Esophagus (tissue), 2 donors: Measurements from ENCODE around the gene AQP12A. TPM values are rescaled to one million over a fixed set of nuclear protein-coding genes. Genes with fewer than 3 reads are reported as not detected.

ENCODE experiments used
- H3K27ac ChIP-seq, 2 donors: one replicate each; pipeline ENCODE4 v1.5.1; 2013; ENCODE audit warnings: low read depth in 2 of 2, mild to moderate bottlenecking in 2 of 2, inconsistent platforms in 1 of 2, low read length in 1 of 2, moderate library complexity in 1 of 2
- H3K27me3 ChIP-seq, 2 donors: one replicate each; pipeline ENCODE4 v1.6.1; 2013; ENCODE audit warnings: low read length in 2 of 2, control low read depth in 1 of 2, mild to moderate bottlenecking in 1 of 2; ENCODE audit not compliant: insufficient read depth in 2 of 2, control insufficient read depth in 1 of 2
- H3K36me3 ChIP-seq, 2 donors: one replicate each; pipeline ENCODE4 v1.6.1; 2013; ENCODE audit warnings: low read length in 1 of 2; ENCODE audit not compliant: control insufficient read depth in 2 of 2, insufficient read depth in 2 of 2
- H3K4me1 ChIP-seq, 2 donors: one replicate each; pipeline ENCODE4 v1.6.1; 2013; ENCODE audit warnings: low read length in 1 of 2; ENCODE audit not compliant: control insufficient read depth in 2 of 2, insufficient read depth in 2 of 2
- H3K4me3 ChIP-seq, 2 donors: one replicate each; pipeline ENCODE4 v1.5.1; 2013; ENCODE audit warnings: low read length in 2 of 2, mild to moderate bottlenecking in 2 of 2, low read depth in 1 of 2, moderate library complexity in 1 of 2
- H3K9me3 ChIP-seq, 2 donors: one replicate each; pipeline ENCODE4 v1.6.1; 2013; ENCODE audit warnings: mild to moderate bottlenecking in 2 of 2, low read depth in 1 of 2, low read length in 1 of 2, moderate library complexity in 1 of 2; ENCODE audit not compliant: control insufficient read depth in 2 of 2, insufficient read depth in 1 of 2
- WGBS, 2 donors: extraction: QIAGEN DNeasy Blood & Tissue Kit; methylation state at CpG; one replicate each; pipeline ENCODE4 v1.1.7; 2013; 5-methylcytosine and 5-hydroxymethylcytosine counted together
- polyA plus RNA-seq, 2 donors: library from polyadenylated mRNA; stranded (reverse); fragments of 200-250 nt; gene quantifications; one replicate each; pipeline ENCODE4 v1.2.3, GENCODE V29; 2013
- donor health status: healthy with polysubstance abuse.
- donor health status: Bipolar disorder and iron deficiency.

AQP12A gene
- polyA plus RNA-seq, 2 donors = not detected

DNA sequence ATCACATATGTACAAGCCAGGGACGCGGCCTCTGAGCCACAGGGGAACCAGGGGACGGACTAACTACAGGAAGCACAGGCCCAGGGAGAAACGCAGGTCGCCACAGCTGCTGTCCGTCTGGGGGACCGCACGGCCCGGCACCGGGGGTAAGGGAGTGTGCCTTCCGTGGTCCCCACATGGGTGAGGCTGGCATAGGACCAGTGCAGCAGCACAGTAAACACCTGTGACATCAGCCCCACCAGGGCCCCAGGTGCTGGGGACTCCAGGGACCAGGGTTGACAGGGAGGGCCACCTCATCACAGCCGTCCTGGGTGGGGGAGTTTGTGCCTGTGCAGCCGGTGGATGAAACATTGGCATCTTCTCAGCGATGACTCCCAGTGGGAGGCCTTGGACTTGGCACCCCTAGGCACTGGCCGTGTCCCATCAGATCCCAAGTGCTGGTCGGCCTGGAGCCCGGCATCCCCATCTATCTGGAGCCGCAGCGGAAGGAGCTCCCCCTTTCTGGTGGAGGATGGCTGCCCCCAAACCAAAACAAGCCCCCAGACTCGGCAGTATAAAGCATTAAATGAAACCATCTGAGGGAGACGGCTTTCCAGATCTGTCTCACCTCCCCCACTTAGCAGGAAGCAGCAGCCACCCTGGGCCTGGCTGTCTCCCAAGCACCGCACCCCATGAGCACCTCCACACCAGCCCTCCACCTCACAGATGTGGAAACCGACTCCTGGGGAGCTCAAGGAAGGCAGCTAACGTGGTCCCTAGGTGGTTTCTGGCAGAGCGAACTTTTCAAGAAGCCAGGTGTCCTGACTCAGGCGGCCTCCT, 22.5 kb downstream of the AQP12A start:
- no peaks in the 10 kb centered on the region for H3K36me3 ChIP-seq
- WGBS, 2 donors = 72 to 76% methylated on average over 26 of the region's 26 CpGs
- H3K4me1 ChIP-seq = peaks cover 0 to 4% of the 10 kb centered on the region in 2 donors
- H3K9me3 ChIP-seq = no peaks in the 10 kb centered on the region
- no peaks in the 10 kb centered on the region for H3K27me3 ChIP-seq
- H3K4me3 ChIP-seq = no peak overlapping the region
- H3K27ac ChIP-seq = no peak overlapping the region

DNA sequence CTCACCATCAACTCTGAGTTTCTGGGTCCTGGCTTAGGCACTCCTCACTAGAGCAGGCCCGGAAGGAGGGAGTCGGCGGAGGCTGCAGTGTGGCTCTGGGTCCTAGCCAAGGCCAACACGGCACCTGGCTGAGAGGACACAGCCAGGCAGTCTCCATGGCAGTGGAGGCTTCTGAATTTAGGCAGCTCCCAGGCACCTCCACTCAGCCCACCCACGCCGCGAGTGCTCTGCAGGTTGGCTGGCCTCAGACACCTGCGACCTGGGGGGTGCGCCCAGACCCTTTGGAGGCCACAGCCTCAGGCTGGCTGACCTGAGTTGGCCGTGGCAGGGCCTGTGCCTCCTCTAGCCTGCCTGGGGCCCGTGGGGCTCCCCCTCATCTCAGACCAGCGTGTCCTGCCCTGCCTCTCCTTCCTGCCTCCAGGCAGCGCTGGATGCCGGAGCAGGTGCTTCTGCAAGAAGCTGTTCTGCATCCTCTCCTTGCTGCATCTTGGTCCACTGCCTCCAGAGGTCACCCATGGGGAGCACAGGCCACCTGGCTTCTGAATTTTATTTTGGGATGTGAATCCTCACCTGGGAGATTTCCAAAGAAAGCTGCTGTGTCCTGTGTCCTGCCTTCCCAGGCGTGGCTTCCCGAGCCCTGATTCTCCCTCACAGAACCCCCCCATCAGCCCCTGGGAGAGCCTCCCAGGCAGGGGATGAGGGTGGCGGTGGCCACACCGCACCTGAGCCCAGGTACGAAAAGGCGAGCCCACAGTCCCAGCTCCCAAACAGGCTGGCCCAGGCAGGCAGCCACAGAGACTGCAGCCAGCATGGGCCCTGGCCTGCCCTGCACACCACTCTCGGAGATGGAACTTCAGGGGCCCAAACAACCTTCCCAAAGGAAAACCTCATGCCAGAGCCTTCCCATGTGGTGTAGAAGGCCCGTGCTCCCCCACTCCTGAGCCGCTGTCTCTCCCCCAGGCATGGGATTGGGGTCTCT, 23.4 kb downstream of the AQP12A start:
- Histone ChIP-seq H3K27ac (no peak overlapping the region), H3K36me3 (no peaks in the 10 kb centered on the region), H3K27me3 (no peaks in the 10 kb centered on the region), H3K4me1 (peaks cover 0 to 4% of the 10 kb centered on the region in 2 donors), H3K4me3 (no peak overlapping the region), H3K9me3 (no peaks in the 10 kb centered on the region)
- 58 to 70% methylated on average over 23 of the region's 23 CpGs for WGBS, 2 donors

DNA sequence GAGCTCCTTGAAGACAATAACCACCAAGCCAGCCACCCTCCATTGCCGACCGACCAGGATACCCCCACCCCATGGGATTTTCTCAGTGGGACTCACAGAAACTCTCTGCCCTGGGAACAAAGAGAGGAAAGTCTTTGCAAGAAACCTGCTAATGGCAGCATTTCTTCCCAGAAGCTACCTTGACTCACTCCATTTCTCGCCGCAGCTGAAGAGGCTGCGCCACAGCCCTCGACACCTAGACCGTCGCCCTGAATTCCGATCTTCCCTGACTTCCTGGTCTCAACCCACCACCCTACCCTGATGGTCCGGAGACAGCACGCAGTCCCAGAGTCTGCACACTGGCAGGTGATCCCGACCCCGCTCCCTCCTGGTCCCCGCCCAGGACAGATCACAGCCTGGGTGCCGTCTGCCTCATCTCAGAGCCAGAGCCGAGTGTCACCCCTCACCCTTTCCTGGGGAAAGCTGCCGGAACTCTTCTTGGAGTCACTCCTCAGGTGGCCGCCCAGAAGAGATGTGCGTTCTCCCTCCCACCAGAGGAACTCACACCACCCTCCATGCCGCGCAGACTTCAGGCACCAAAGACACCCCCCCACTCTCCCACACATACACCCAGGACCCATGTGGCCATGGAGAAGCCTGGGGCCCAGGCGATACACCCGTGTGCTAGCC, 24.6 kb downstream of the AQP12A start:
- WGBS, 2 donors = 91 to 92% methylated on average over 23 of the region's 23 CpGs
- Histone ChIP-seq H3K27ac (no peak overlapping the region), H3K27me3 (no peaks in the 10 kb centered on the region), H3K4me1 (peaks cover 0 to 4% of the 10 kb centered on the region in 2 donors), H3K9me3 (no peaks in the 10 kb centered on the region), H3K4me3 (no peak overlapping the region), H3K36me3 (no peaks in the 10 kb centered on the region)

DNA sequence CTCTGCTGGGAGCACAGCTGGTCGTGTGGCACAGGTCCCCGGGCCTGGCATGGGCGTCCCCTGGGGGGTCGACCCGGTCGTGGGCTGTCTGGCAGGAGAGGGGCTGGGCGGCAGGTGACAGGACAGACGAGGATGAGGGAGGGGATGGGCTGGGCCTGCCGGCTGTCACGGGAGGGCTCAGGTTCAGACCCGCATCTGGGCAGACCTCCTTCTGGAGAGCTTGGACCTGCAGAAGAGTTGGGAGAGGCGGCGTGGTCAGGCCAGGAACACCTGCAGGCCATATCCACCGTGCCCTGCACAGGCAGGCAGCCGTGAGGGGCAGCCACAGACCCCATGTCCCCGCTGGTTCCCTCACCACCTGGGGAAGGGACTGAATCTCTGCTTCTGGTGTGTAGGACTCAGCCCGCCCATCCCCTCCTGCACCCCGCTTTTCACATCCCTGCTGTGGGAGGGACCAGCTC, 25.5 kb downstream of the AQP12A start:
- peaks cover 0 to 4% of the 10 kb centered on the region in 2 donors for H3K4me1 ChIP-seq
- no peak overlapping the region for H3K27ac ChIP-seq
- no peaks in the 10 kb centered on the region for H3K9me3 ChIP-seq
- no peaks in the 10 kb centered on the region for H3K36me3 ChIP-seq
- no peaks in the 10 kb centered on the region for H3K27me3 ChIP-seq
- 73 to 84% methylated on average over 14 to 18 of the region's 18 CpGs for WGBS, 2 donors
- H3K4me3 ChIP-seq = no peak overlapping the region

DNA sequence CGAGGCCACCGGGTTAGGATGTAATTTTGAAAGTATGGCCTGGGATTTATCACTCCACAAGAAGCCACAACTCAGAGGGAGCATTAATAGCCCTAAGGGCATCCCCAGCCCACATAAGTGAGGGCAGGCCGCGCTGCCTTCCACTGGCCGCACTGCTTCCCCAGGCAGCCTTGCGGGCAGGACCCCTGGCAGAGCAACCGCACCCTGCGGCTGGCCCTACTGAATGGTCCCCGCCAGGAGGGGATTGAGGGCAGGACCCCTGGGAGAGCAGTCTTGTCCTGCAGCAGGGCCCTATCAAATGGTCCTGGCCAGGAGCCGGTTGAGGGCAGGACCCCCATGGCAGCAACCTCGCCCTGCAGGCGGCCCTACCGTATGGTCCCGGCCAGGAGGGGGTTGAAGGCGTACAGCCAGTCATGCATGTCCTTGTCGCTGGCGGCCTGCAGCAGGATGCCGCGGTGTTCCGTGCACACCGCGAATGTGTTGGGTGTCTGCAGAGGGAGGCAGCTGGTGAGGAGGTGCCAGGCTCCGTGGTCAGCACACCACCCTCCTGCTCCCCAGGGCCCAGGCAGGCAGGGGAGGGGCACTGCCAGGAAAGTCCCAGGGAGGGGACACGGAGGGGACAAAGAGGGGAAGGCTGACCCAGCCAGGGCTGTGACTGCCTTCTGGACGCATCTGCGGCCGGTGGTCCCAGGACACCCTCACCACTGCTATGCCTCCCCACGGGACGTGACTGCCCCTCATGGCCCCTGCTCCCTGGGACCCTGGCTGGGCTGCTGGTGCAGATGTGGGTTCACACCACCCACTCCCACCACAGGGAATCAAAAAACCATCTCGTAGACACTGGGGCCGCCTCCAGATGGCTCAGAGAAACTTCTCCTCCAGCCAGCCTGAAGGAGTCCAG, 26.3 kb downstream of the AQP12A start:
- H3K4me3 ChIP-seq = no peak overlapping the region
- no peaks in the 10 kb centered on the region for H3K9me3 ChIP-seq
- 81 to 85% methylated on average over 30 to 31 of the region's 31 CpGs for WGBS, 2 donors
- H3K27ac ChIP-seq = no peak overlapping the region
- peaks cover 0 to 4% of the 10 kb centered on the region in 2 donors for H3K4me1 ChIP-seq
- H3K36me3 ChIP-seq = no peaks in the 10 kb centered on the region
- H3K27me3 ChIP-seq = no peaks in the 10 kb centered on the region

DNA sequence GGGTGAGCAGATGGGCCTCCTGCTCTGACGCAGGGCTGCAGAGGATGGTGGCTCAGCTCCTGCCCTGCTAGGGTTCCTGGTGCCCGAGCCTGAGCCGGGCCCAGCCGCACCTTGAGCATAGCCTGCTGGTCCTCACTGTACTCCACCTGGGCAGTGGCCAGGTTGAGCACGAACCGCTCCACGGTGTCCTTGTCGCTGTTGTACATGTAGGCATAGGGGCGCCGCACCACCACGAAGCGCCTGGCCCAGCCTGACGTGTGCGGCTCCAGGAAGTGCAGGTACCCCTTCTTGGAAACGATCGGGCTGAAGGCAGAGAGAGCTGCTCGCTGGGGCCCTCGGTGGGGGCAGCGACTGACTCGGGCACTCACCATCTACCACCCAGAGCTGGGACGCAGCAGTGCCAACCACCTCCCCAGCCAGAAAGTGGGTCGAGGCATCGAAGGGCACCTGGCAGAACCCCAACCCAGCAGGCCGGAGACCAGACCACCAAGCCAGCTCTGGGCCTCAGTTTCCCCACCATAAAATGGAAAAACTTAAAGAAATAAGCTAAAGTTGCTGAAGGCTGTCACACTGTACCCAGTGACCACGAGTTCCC, 27.3 kb downstream of the AQP12A start:
- Histone ChIP-seq H3K4me3 (no peak overlapping the region), H3K36me3 (no peaks in the 10 kb centered on the region), H3K27me3 (no peaks in the 10 kb centered on the region), H3K4me1 (peaks cover 0 to 4% of the 10 kb centered on the region in 2 donors), H3K27ac (no peak overlapping the region), H3K9me3 (no peaks in the 10 kb centered on the region)
- 92% methylated on average over 24 to 25 of the region's 25 CpGs for WGBS, 2 donors

DNA sequence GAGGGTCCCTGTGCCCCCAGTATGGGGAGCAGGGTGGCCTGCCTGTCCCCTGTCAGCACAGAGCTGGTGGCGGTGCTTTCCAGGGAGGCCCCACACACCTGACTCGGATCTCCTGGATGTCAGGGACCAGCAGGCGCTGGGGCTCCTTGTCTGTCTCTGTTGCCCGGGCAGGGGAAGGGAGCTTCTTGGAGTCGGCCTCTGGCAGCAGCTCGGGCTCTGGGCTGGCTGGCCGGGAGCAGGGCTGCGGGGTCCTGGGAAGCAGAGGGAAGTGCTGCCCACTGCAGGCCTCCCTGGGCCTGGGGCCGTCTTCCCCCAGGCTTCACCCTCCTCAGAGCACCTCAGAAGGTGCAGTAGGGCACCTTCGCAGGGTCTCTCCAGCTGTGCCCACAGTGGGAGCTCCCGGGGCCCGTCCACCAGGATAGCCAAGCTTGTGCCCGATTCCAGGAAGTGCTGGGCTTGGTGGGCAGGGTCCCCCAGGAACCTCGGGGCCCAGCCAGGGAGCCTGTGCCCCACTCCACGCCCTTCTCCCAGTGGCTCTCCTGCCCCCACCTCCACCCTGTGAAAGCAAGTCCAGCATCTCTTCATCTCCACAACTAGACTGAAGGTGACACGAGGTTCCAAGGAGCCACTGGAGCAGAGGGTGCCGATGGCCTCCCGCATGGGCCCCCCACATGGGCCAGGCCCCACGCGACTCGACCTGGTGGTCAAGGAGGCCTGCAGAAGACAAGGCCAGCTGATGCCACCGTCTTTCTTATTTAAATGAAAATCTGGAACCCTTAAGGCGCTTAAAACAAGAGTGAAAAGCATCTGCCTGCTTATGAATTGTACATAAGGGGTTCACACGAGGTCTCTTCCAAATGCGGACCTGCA, 28.2 kb downstream of the AQP12A start:
- peaks cover 0 to 4% of the 10 kb centered on the region in 2 donors for H3K4me1 ChIP-seq
- WGBS, 2 donors = 80 to 83% methylated on average over 25 of the region's 25 CpGs
- H3K9me3 ChIP-seq = no peaks in the 10 kb centered on the region
- no peaks in the 10 kb centered on the region for H3K27me3 ChIP-seq
- no peaks in the 10 kb centered on the region for H3K36me3 ChIP-seq
- no peak overlapping the region for H3K4me3 ChIP-seq
- no peak overlapping the region for H3K27ac ChIP-seq
